ENCODE data around the gene GRK3. TPM values are rescaled to one million over a fixed set of nuclear protein-coding genes. Genes with fewer than 3 reads are reported as not detected.

Gene GRK3
- total RNA-seq, 4 donors from 2014 or later, result 3.6 to 10.9 (median 7.1) TPM

- Histone ChIP-seq H3K9me3 (peaks cover 7% of the 10 kb centered on the region), H3K27me3 (peaks cover 14% of the 10 kb centered on the region), H3K4me3 (no peak overlapping the region)
Observed at GRCh38 chr22:25765801-25766200, 201.3 kb downstream of the GRK3 start.

DNA sequence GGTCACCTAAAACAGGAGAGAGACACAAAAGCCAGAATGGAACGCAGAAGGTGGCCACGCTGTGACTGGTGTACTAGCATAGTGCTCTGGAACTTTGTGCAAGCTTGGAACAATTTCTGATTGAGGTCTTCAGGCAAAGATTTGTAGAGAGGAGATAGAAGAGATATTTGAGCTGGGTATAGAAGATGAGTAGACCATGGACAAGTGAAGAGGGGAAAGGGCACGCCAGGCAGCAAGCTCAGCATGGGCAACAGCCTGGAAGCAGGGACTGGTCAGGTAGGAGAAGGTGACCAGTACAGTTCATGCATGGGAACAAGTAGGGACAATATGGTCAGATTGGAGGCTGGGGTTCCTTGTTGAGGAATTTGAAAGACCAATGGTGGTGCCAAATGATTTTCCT, 201.9 kb downstream of the GRK3 start:
- Histone ChIP-seq H3K27me3 (peaks cover 14% of the 10 kb centered on the region), H3K36me3 (no peaks in the 10 kb centered on the region), H3K4me3 (no peak overlapping the region), H3K27ac (no peak overlapping the region), H3K4me1 (no peaks in the 10 kb centered on the region), H3K9me3 (peaks cover 7% of the 10 kb centered on the region)
- no peak for DNase-seq (ENCODE audit: low spot score in 2 of 2)
- 98% methylated on average over 3 of the region's 3 CpGs for WGBS
- TF ChIP-seq POLR2A (IDR thresholded peaks at IDR 0.05) (no peak), POLR2AphosphoS5 (IDR thresholded peaks at IDR 0.05) (no peak), EP300 (IDR thresholded peaks at IDR 0.05) (no peak)
- TF ChIP-seq, protein P1, sequence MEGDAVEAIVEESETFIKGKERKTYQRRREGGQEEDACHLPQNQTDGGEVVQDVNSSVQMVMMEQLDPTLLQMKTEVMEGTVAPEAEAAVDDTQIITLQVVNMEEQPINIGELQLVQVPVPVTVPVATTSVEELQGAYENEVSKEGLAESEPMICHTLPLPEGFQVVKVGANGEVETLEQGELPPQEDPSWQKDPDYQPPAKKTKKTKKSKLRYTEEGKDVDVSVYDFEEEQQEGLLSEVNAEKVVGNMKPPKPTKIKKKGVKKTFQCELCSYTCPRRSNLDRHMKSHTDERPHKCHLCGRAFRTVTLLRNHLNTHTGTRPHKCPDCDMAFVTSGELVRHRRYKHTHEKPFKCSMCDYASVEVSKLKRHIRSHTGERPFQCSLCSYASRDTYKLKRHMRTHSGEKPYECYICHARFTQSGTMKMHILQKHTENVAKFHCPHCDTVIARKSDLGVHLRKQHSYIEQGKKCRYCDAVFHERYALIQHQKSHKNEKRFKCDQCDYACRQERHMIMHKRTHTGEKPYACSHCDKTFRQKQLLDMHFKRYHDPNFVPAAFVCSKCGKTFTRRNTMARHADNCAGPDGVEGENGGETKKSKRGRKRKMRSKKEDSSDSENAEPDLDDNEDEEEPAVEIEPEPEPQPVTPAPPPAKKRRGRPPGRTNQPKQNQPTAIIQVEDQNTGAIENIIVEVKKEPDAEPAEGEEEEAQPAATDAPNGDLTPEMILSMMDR (IDR thresholded peaks at IDR 0.05), result no peak

More at GRCh38 chr22:25765801-25766200, 201.3 kb downstream of the GRK3 start:
- TF ChIP-seq POLR2A (IDR thresholded peaks at IDR 0.05) (no peak), EP300 (IDR thresholded peaks at IDR 0.05) (no peak), POLR2AphosphoS5 (IDR thresholded peaks at IDR 0.05) (no peak)
- TF ChIP-seq, protein P1 (IDR thresholded peaks at IDR 0.05), result no peak
- WGBS, result 100% methylated on average over 3 of the region's 4 CpGs
- Histone ChIP-seq H3K4me1 (no peaks in the 10 kb centered on the region), H3K27ac (no peak overlapping the region), H3K36me3 (no peaks in the 10 kb centered on the region)
- no peak for DNase-seq (ENCODE audit: low spot score in 2 of 2)

DNA sequence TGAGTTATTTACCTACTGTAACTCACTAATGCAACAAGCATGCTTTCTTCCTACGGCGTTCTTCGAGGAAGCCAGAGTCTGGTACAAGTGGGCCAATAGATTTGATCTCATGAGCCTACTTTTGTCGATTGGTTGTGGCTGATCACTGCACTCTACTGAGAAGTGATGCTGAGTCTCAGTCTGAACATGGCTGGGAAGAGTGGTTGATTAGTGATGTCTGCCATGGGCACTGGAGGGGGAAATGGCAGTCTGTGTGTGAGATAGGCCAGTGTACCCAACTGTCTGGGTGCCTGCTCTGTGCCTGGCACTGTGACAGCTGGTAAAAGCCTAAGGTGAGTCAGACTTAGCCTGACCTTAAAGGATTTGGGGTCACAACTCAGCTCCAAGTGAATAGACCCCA, 205.9 kb downstream of the GRK3 start:
- peaks cover 11% of the 10 kb centered on the region for H3K27me3 ChIP-seq
- 86% methylated on average over 4 of the region's 4 CpGs for WGBS

DNA sequence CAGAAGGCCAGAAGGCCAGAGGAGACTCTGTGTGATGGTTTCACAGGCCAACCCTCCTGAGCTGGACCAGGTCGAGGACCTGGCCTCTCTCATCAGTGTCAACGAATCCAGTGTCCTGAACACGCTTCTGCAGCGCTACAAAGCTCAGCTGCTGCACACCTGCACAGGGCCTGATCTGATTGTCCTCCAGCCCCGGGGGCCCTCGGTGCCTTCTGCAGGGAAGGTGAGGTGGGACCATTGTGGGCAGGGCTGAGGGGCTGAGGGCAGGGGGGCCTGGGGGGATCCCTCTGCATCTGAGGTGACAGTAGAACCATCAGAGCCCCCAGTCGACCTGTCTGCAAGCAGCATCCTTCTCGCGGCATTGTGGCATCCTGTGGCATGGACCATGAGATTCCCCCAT, 207.8 kb downstream of the GRK3 start:
- Histone ChIP-seq H3K27me3 (peaks cover 5% of the 10 kb centered on the region), H3K4me1 (no peaks in the 10 kb centered on the region), H3K36me3 (no peaks in the 10 kb centered on the region), H3K9me3 (no peaks in the 10 kb centered on the region), H3K27ac (no peak overlapping the region), H3K4me3 (no peak overlapping the region)
- DNase-seq (ENCODE audit: low spot score in 2 of 2), result no peak
- no peak for TF ChIP-seq EP300 (IDR thresholded peaks at IDR 0.05)
- TF ChIP-seq POLR2AphosphoS5 (IDR thresholded peaks at IDR 0.05), result no peak
- TF ChIP-seq, protein P1 (IDR thresholded peaks at IDR 0.05), result no peak
- no peak for TF ChIP-seq POLR2A (IDR thresholded peaks at IDR 0.05)
- WGBS, result 56% methylated on average over 6 of the region's 9 CpGs

More for the DNA sequence above, 205.9 kb downstream of the GRK3 start:
- H3K4me3 ChIP-seq, result no peak overlapping the region
- H3K9me3 ChIP-seq, result peaks cover 7% of the 10 kb centered on the region
- no peak overlapping the region for H3K27ac ChIP-seq
- H3K4me1 ChIP-seq, result no peaks in the 10 kb centered on the region
- H3K36me3 ChIP-seq, result no peaks in the 10 kb centered on the region
- TF ChIP-seq EP300 (IDR thresholded peaks at IDR 0.05) (no peak), POLR2A (IDR thresholded peaks at IDR 0.05) (no peak), POLR2AphosphoS5 (IDR thresholded peaks at IDR 0.05) (no peak)
- TF ChIP-seq, protein P1 (IDR thresholded peaks at IDR 0.05), result no peak
- no peak for DNase-seq (ENCODE audit: low spot score in 2 of 2)

GRCh38 chr22:25774575-25775026, 210.1 kb downstream of the GRK3 start:
- no peak for DNase-seq (ENCODE audit: low spot score in 2 of 2)
- no peak overlapping the region for H3K4me3 ChIP-seq
- no peaks in the 10 kb centered on the region for H3K4me1 ChIP-seq
- no peaks in the 10 kb centered on the region for H3K36me3 ChIP-seq
- 68% methylated on average over 12 of the region's 12 CpGs for WGBS
- no peaks in the 10 kb centered on the region for H3K27me3 ChIP-seq
- no peak overlapping the region for H3K27ac ChIP-seq
- H3K9me3 ChIP-seq, result no peaks in the 10 kb centered on the region
- TF ChIP-seq, protein P1 (IDR thresholded peaks at IDR 0.05), result no peak
- TF ChIP-seq POLR2AphosphoS5 (IDR thresholded peaks at IDR 0.05), result no peak

Data from suprapubic skin (tissue), 4 donors.